Common myeloid progenitor, CD34-positive (primary cell): ENCODE data around the gene C1QTNF12.

Experiments
- CTCF ChIA-PET: fragments of 350-600 bp; sonication (Branson Sonifier 250); formaldehyde crosslinking; loops from one replicate; lab custom pipeline; 2021; ENCODE audit warnings: antibody characterized with exemption; lab: Charles Lee
- POLR2A ChIA-PET: fragments of 350-600 bp; sonication (Branson Sonifier 250); formaldehyde crosslinking; loops from one replicate; lab custom pipeline; 2021; ENCODE audit warnings: antibody characterized with exemption; lab: Charles Lee
- DNase-seq, 3 donors: peaks; one replicate each; pipeline versions ENCODE4 v3.0.0 to v3.0.0-alpha.2; 2013
- H3K27ac ChIP-seq, 2 experiments: 1 replicate in 1 of 2; 2 replicates in 1 of 2; pipeline ENCODE4 v1.7.0; 2013; ENCODE audit warnings: inconsistent platforms in 2 of 2, low read length in 2 of 2, mild to moderate bottlenecking in 2 of 2, low read depth in 1 of 2, moderate library complexity in 1 of 2; ENCODE audit not compliant: severe bottlenecking in 2 of 2, insufficient read depth in 1 of 2, poor library complexity in 1 of 2
- H3K27me3 ChIP-seq, 5 experiments: replicated peaks in 2 of 5; 1 replicate in 3 of 5; 2 replicates in 2 of 5; pipeline versions ENCODE4 v1.6.1 to v1.7.0; 2013; ENCODE audit warnings: low read length in 4 of 5, mild to moderate bottlenecking in 2 of 5, moderate library complexity in 2 of 5, inconsistent platforms in 1 of 5; ENCODE audit not compliant: insufficient read depth in 5 of 5, control insufficient read depth in 4 of 5
- H3K36me3 ChIP-seq, 4 experiments: 1 replicate in 2 of 4; 2 replicates in 2 of 4; pipeline versions ENCODE4 v1.6.1 to v1.7.0; 2013; ENCODE audit warnings: low read length in 3 of 4, control low read depth in 1 of 4, mild to moderate bottlenecking in 1 of 4; ENCODE audit not compliant: control insufficient read depth in 4 of 4, insufficient read depth in 4 of 4
- H3K4me1 ChIP-seq, 4 experiments: 1 replicate in 3 of 4; 2 replicates in 1 of 4; pipeline versions ENCODE4 v1.6.1 to v1.7.1; 2013; ENCODE audit warnings: low read length in 3 of 4, mild to moderate bottlenecking in 3 of 4, control low read depth in 1 of 4, inconsistent platforms in 1 of 4, moderate library complexity in 1 of 4; ENCODE audit not compliant: control insufficient read depth in 4 of 4, insufficient read depth in 4 of 4; ENCODE audit errors: control extremely low read depth in 1 of 4
- H3K4me3 ChIP-seq, 7 experiments: 1 replicate in 4 of 7; 2 replicates in 3 of 7; pipeline versions ENCODE4 v1.5.1 to v1.7.0; 2013; ENCODE audit warnings: mild to moderate bottlenecking in 7 of 7, low read length in 6 of 7, moderate library complexity in 6 of 7, inconsistent platforms in 2 of 7, low read depth in 2 of 7, control low read depth in 1 of 7; ENCODE audit not compliant: insufficient read depth in 4 of 7, control insufficient read depth in 1 of 7; ENCODE audit errors: extremely low read depth in 1 of 7
- H3K9me3 ChIP-seq, 5 experiments: 1 replicate in 4 of 5; 2 replicates in 1 of 5; pipeline versions ENCODE4 v1.6.1 to v1.7.1; 2013; ENCODE audit warnings: low read length in 4 of 5, mild to moderate bottlenecking in 2 of 5, inconsistent platforms in 1 of 5, low read depth in 1 of 5, moderate library complexity in 1 of 5; ENCODE audit not compliant: control insufficient read depth in 4 of 5, insufficient read depth in 2 of 5; ENCODE audit errors: control extremely low read depth in 1 of 5
- WGBS: methylation state at CpG from one replicate; pipeline ENCODE4 v1.1.5; 2013; ENCODE audit not compliant: insufficient coverage; 5-methylcytosine and 5-hydroxymethylcytosine counted together

The C1QTNF12 gene

GRCh38 chr1:1259540-1259939 is 13.0 kb upstream of the C1QTNF12 start:
- Histone ChIP-seq H3K4me3 (no peak overlapping the region), H3K36me3 (peaks cover 0 to 84% (median 48%) of the 10 kb centered on the region in 4 experiments), H3K27ac (no peak overlapping the region), H3K4me1 (peaks cover 0 to 6% (median 4%) of the 10 kb centered on the region in 4 experiments), H3K9me3 (no peaks in the 10 kb centered on the region), H3K27me3 (no peaks in the 10 kb centered on the region)
- 97% methylated on average over 17 of the region's 18 CpGs for WGBS
- no peak for DNase-seq
- POLR2A ChIA-PET: no interaction called here
- CTCF ChIA-PET: interaction anchor here (3.5 kb wide), 1 partner anchor 12 kb away, joined by 10 read pairs; no protein-coding TSS in a partner anchor

DNA sequence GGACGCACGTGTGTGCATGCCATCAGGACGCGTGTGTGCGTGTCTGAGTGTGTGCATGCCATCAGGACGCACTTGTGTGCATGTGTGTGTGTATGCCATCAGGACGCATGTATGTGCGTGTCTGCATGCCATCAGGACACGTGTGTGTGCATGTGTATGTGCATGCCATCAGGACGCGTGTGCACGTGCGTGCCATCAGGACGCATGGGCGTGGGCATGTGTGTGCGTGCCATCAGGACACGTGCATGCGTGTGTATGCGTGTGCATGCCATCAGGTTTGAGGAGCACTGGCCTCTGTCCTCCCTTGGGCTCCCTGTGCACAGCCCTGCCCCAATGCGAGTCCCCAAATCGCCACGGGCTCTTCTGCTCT is 12.6 kb upstream of the C1QTNF12 start:
- Histone ChIP-seq H3K36me3 (peaks cover 0 to 85% (median 49%) of the 10 kb centered on the region in 4 experiments), H3K9me3 (no peaks in the 10 kb centered on the region), H3K4me3 (no peak overlapping the region), H3K27me3 (no peaks in the 10 kb centered on the region), H3K4me1 (peaks cover 0 to 6% (median 4%) of the 10 kb centered on the region in 4 experiments), H3K27ac (no peak overlapping the region)
- ChIA-PET POLR2A (no interaction called here), CTCF (interaction anchor here (3.5 kb wide), 1 partner anchor 12 kb away, joined by 10 read pairs; no protein-coding TSS in a partner anchor)
- 97% methylated on average over 21 of the region's 22 CpGs for WGBS
- no peak for DNase-seq

GRCh38 chr1:1256956-1257871 is 10.7 kb upstream of the C1QTNF12 start:
- ChIA-PET POLR2A (no interaction called here), CTCF (interaction anchor here (0.7 to 1.5 kb wide), 2 partner anchors 135 to 136 kb away, joined by 3 to 8 read pairs; no protein-coding TSS in a partner anchor)
- H3K4me1 ChIP-seq: peaks cover 0 to 6% (median 4%) of the 10 kb centered on the region in 4 experiments
- H3K27me3 ChIP-seq: no peaks in the 10 kb centered on the region
- H3K4me3 ChIP-seq: no peak overlapping the region
- no peaks in the 10 kb centered on the region for H3K9me3 ChIP-seq
- peaks cover 5 to 79% (median 44%) of the 10 kb centered on the region in 4 experiments for H3K36me3 ChIP-seq
- over 99% methylated on average over 18 of the region's 31 CpGs for WGBS
- no peak overlapping the region for H3K27ac ChIP-seq
- no peak for DNase-seq

GRCh38 chr1:1255611-1256010 is 9.1 kb upstream of the C1QTNF12 start:
- H3K27ac ChIP-seq: no peak overlapping the region
- ChIA-PET POLR2A (no interaction called here), CTCF (interaction anchor here (1.6 kb wide), 1 partner anchor 133 kb away, joined by 8 read pairs; no protein-coding TSS in a partner anchor)
- no peak for DNase-seq
- no peaks in the 10 kb centered on the region for H3K27me3 ChIP-seq
- no peak overlapping the region for H3K4me3 ChIP-seq
- peaks cover 0 to 6% (median 5%) of the 10 kb centered on the region in 4 experiments for H3K4me1 ChIP-seq
- no peaks in the 10 kb centered on the region for H3K9me3 ChIP-seq
- H3K36me3 ChIP-seq: peaks cover 5 to 67% (median 39%) of the 10 kb centered on the region in 4 experiments
- 100% methylated on average over 8 of the region's 10 CpGs for WGBS

DNA sequence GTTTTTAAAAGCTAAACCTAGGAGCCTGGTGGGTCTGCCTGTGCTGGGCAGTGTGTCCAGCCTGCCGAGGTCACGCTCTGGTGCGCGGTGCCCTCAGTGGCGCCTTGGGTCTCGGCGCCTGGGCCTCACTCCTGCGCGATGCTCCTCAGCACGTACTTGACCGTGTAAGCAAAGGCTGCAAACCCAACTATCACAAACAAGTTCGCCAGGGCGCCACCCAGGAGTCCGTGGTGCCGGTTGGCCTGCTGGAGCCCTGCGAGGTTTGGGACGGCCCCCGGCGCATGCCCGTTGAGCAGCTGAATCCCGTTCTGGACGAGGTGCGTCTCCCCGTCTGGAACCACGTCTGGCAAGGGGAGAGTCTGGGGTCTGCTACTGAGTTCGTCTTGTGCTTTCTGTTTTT is 8.6 kb upstream of the C1QTNF12 start:
- ChIA-PET POLR2A (interaction anchor here (1.1 kb wide), 1 partner anchor 148 kb away, joined by 5 read pairs; no protein-coding TSS in a partner anchor), CTCF (interaction anchor here (0.9 to 1.6 kb wide), 3 partner anchors 133 to 240 kb away, joined by 3 to 8 read pairs (median 3); no protein-coding TSS in a partner anchor)
- Histone ChIP-seq H3K9me3 (no peaks in the 10 kb centered on the region), H3K36me3 (peaks cover 5 to 62% (median 37%) of the 10 kb centered on the region in 4 experiments), H3K4me1 (peaks cover 0 to 9% (median 5%) of the 10 kb centered on the region in 4 experiments), H3K4me3 (no peak overlapping the region), H3K27ac (no peak overlapping the region), H3K27me3 (no peaks in the 10 kb centered on the region)
- no peak for DNase-seq
- WGBS: 97% methylated on average over 26 of the region's 26 CpGs

DNA sequence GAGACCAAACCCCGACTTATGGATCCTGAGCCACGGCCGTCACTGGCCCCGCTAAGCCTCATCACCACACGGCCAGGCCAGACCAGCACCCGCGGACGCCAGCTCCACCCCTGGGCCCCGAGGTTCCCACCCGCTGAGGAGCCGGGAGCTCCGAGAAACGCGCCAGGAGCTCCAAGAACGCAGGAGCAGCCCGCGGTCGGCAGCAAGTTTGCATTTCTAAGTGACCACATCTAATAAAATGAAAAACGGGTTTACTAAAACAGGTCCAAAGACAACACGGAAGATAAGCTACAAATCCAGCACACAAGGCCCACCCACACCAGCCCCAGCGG is 8.1 kb upstream of the C1QTNF12 start:
- H3K4me3 ChIP-seq: no peak overlapping the region
- CTCF ChIA-PET: interaction anchor here (0.9 to 1.6 kb wide), 3 partner anchors 132 to 239 kb away, joined by 3 to 8 read pairs (median 3); no protein-coding TSS in a partner anchor
- no peak overlapping the region for H3K27ac ChIP-seq
- H3K4me1 ChIP-seq: peaks cover 0 to 9% (median 5%) of the 10 kb centered on the region in 4 experiments
- no peak for DNase-seq
- POLR2A ChIA-PET: interaction anchor here (1.1 kb wide), 1 partner anchor 148 kb away, joined by 5 read pairs; no protein-coding TSS in a partner anchor
- no peaks in the 10 kb centered on the region for H3K27me3 ChIP-seq
- WGBS: 95% methylated on average over 12 of the region's 21 CpGs
- H3K9me3 ChIP-seq: no peaks in the 10 kb centered on the region
- H3K36me3 ChIP-seq: peaks cover 5 to 58% (median 33%) of the 10 kb centered on the region in 4 experiments
